GM12801 (cell line): ENCODE results near the gene BRSK2.

Source experiments
- TF ChIP-seq, protein P1 (sequence below): IDR thresholded peaks from one replicate; pipeline ENCODE4 v1.5.1; 2011; ENCODE audit warnings: control low read depth; ENCODE audit not compliant: insufficient read length; ENCODE audit errors: extremely low read depth

The BRSK2 gene

DNA sequence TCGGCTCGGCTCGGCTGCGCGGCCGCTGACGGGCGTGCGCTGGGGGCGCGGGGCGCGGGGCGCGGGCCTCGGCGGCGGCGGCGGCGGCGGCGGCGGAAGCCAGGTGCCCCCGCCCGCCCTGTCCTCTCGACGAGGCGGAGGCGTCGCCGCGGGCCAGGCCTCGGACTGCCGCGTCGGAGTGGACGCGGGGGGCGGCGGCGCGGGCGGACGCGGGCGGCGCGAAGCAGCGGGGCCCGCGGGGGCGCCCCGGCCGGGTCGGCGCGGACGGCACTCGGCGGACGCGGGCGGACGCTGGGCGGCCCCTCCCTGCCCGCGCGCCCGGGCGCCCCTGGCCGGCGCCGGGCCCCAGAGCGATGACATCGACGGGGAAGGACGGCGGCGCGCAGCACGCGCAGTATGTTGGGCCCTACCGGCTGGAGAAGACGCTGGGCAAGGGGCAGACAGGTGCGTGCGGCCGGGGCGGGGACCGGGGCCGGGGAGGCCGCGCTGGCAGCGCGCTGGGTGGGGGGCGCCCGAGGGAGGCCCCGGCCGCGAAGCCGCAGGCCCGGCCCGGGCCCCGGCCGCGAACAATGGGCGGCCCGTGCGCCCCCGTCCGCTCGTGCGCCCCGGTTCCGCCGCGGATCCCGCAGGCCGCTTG, at the start of gene BRSK2:
BRSK2 (plus strand) TSS at position 3 of the 637 bp plus-strand sequence; CDS start at position 354, 351 bp downstream.
- TF ChIP-seq, protein P1, sequence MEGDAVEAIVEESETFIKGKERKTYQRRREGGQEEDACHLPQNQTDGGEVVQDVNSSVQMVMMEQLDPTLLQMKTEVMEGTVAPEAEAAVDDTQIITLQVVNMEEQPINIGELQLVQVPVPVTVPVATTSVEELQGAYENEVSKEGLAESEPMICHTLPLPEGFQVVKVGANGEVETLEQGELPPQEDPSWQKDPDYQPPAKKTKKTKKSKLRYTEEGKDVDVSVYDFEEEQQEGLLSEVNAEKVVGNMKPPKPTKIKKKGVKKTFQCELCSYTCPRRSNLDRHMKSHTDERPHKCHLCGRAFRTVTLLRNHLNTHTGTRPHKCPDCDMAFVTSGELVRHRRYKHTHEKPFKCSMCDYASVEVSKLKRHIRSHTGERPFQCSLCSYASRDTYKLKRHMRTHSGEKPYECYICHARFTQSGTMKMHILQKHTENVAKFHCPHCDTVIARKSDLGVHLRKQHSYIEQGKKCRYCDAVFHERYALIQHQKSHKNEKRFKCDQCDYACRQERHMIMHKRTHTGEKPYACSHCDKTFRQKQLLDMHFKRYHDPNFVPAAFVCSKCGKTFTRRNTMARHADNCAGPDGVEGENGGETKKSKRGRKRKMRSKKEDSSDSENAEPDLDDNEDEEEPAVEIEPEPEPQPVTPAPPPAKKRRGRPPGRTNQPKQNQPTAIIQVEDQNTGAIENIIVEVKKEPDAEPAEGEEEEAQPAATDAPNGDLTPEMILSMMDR, result no peak

DNA sequence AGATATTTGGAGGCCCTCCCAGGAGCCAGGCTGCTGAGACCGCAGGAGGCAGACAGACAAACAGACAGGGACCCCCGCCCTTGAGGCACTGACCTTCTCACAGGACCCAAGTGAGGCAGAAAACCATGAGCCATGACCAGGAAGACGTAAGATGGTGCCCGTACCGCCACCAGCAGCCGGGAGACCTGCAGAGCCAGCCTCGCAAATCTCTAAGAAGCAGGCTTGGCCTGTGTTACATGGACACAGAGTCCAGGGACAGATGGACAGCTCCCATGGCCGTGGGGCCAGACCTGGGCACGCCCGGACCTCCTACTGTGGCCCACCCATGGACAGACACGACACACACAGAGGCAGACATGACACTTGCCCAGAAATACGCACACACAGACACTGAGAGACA, 49.6 kb upstream of the BRSK2 start:
- TF ChIP-seq, protein P1, result no peak

DNA sequence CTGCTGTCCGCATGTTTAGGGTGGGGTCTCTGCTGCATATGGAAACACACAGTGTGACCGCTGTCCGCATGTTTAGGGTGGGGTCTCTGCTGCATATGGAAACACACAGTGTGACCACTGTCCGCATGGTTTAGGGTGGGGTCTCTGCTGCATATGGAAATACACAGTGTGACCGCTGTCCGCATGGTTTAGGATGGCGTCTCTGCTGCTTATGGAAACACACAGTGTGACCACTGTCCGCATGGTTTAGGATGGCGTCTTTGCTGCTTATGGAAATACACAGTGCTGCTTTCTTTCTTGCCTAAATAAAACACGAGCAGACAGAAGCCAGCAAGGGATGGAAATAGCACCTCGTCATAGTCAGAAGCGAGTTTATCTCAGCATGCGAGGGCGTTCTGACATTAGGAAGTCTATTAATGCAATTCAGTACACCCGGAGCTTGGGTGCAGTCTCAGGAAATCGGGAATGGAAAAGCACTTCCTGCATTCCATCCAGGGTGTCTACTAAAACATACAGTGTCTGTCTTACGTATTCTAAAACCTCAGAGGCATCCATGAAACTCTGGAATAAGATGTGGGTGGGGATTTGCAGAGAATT, 47.7 kb upstream of the BRSK2 start:
- TF ChIP-seq, protein P1, result no peak

DNA sequence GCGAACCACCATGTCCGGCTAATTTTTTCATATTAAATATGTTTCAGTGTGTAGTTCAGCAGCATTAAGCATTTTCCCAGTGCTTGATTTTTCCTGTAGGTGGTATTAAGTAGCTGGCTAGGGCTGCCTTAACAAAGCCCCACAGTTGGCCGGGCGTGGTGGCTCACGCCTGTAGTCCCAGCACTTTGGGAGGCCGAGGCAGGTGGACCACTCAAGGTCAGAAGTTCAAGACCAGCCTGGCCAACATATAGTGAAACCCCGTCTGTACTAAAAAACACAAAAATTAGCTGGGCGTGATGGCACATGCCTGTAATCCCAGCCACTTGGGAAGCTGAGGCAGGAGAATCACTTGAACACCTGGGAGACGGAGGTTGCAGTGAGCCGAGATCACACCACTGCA, 46.8 kb upstream of the BRSK2 start:
- TF ChIP-seq, protein P1, result no peak

DNA sequence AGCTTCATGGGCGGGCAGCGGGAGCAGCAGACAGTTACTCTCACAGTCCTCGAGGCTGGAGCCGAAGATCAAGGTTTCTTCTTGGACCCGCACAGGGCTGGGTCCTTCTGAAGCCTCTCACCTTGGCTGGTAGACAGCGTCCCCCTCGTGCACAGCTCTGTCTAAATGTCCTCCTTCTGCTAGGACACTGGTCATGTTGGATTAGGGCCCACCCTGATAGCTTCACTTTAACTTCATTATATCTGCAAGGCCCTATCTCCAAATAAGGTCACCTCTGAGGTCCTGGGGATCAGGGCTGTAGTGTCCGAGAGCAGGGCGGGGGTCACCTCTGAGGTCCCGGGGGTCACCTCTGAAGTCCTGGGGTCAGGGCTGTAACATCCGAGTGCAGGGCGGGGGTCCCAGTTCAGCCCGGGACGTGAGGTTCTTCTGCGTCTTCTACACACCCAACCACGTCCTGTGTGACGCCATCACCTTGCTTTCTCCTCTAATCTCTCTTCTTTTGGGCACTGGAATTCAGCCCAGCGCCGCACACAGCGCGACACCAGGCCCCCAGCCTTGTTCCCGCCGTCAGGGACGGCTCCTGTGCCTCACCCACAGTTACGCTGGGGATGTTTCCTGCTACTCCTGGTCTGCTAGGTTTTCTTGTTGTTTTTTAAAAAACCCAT, 46.2 kb upstream of the BRSK2 start:
- TF ChIP-seq, protein P1, result no peak

DNA sequence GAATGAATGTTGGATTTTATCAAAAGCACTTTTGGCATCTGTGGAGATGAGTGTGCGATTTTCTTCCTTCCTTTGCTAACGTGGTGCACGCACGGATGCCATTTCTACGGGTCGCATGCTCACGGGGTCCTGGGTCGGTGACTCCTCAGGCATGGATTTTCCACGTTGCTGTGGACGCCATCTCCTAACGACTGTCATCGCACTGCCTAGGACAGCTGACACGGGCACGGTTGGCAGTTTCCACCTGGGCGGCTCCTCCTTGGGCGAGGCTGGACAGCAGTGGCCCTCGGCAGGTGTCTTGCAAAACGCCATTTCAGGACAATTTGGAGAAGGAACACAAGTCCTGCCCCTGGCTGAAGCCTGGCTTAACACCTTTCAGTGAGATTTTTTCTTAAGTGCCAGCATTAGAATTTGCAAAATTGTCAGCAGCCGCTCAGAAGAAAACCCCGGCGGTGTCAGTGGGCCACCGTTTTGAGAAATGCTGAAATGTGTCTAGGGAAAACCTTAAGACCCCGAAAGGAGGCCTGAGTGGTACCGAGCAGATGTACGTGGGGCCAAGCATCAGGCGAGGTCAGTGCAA, 45.6 kb upstream of the BRSK2 start:
- TF ChIP-seq, protein P1, result no peak

DNA sequence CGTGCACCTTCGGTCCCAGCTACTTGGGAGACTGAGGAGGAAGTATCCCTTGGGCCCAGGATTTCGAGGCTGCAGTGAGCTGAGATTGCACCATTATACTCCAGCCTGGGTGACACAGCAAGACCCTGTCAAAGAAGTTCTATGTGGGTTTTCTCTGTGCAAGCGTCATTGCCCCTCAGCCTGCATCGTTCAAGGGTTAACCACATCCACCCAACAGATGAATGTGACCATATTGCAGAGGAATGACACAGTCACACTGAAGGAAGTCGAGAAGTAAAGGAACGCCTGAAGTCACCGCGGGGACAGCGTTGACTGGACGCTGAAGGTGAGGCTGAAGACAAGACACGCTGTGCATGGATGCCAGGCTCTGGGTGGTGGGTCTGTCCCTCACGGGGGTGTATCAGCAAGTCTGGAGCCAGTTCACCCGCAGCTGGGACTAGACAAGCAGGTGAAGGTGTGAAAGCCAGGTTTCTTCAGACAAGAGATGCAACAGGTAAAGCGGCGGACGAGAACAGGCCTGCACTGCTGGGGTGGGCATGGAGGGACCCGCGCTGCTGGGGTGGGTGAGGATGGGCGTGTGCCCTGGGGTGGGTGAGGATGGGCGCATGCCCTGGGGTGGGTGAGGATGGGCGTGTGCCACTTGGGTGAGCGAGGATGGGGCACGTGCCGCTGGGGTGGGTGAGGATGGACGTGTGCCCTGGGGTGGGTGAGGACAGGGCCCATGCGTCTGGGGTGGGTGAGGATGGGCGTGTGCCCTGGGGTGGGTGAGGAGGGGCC, 43.8 kb upstream of the BRSK2 start:
- TF ChIP-seq, protein P1, result no peak
